H1 (cell line): ENCODE results near the gene TBX4. TPM values are rescaled to one million over a fixed set of nuclear protein-coding genes. Genes with fewer than 3 reads are reported as not detected.

Experiments used
- CBX5 ChIP-seq: fragments of 300-800, 300-1000 bp; sonication (generic); IDR thresholded peaks from 2 replicates; pipeline ENCODE4 v1.7.1; 2016; ENCODE audit warnings: antibody characterized with exemption, low read length, low read depth
- CHD2 ChIP-seq: IDR thresholded peaks from 2 replicates; pipeline ENCODE4 v1.6.1; 2012; ENCODE audit warnings: low read length, improper control_type of control experiment
- EGR1 ChIP-seq: IDR thresholded peaks from 2 replicates; pipeline ENCODE4 v1.6.1; 2011; ENCODE audit warnings: low read depth, low read length, borderline replicate concordance
- GTF2F1 ChIP-seq: IDR thresholded peaks from 2 replicates; pipeline ENCODE4 v1.6.1; 2012; ENCODE audit warnings: low read depth, low read length, improper control_type of control experiment, borderline replicate concordance
- HDAC6 ChIP-seq: IDR thresholded peaks from one replicate; pipeline ENCODE4 v1.7.1; 2012; ENCODE audit warnings: low read depth, mild to moderate bottlenecking, inconsistent platforms, low read length, moderate library complexity
- NANOG ChIP-seq: IDR thresholded peaks from 2 replicates; pipeline ENCODE4 v1.6.1; 2011; ENCODE audit warnings: low read length, low read depth, mild to moderate bottlenecking, inconsistent platforms; ENCODE audit not compliant: insufficient read depth, poor library complexity, severe bottlenecking
- SP2 ChIP-seq: IDR thresholded peaks from 2 replicates; pipeline ENCODE4 v1.6.1; 2012; ENCODE audit warnings: mild to moderate bottlenecking, low read length, inconsistent platforms
- YY1 ChIP-seq: IDR thresholded peaks from 2 replicates; pipeline ENCODE4 v1.6.1; 2011; ENCODE audit warnings: low read depth, mild to moderate bottlenecking, low read length
- polyA plus RNA-seq, 7 experiments: library from polyadenylated mRNA; depleted of rRNA in 3 of 7; stranded (reverse) in 5 of 7; unstranded in 2 of 7; fragments of >200 nt in 5 of 7; fragments of 200-250 nt in 2 of 7; gene quantifications; 1 replicate in 5 of 7; 2 replicates in 1 of 7; 4 replicates in 1 of 7; pipeline versions ENCODE4 v1.2.1 to v1.2.3, GENCODE V29; 2011 to 2013; ENCODE audit warnings: missing spikeins in 2 of 7, mixed read lengths in 2 of 7
- total RNA-seq: library from RNA; stranded (reverse); fragmentation: NEBNext Ultra II Directional; extraction: Animal tissue kit (Norgen Biotek cat#: 25700); gene quantifications from 2 replicates; pipeline ENCODE4 v1.2.1, GENCODE V29; 2021

TBX4 gene
- total and polyA plus RNA-seq, 2 of the 8 experiments (the other 6 are each of a cell fraction or from before 2014, with no cell fraction given), result 0.02 TPM; not detected in 1

GRCh38 chr17:61504697-61505096 lies 52.5 kb downstream of the TBX4 start (continued):
- no peak for TF ChIP-seq EGR1
- no peak for TF ChIP-seq SP2
- no peak for TF ChIP-seq YY1
- no peak for TF ChIP-seq NANOG
- no peak for TF ChIP-seq HDAC6
- no peak for TF ChIP-seq CHD2
- no peak for TF ChIP-seq GTF2F1
- TF ChIP-seq CBX5, result no peak
- TF ChIP-seq, all 59 proteins: peak for 0
